ENCODE measurements around the gene CDA. TPM values are rescaled to one million over a fixed set of nuclear protein-coding genes. Genes with fewer than 3 reads are reported as not detected.

CDA gene
- total and polyA plus RNA-seq, 9 of the 15 experiments (the other 6 are each of a cell fraction or from before 2014, with no cell fraction given), result not detected

GRCh38 chr1:20551945-20552727, 36.8 kb upstream of the CDA start, which contains the start of gene FAM43B (continued):
- TF ChIP-seq PRDM10 (IDR thresholded peaks at IDR 0.05; ENCODE audit: partially characterized antibody), result peak; percentile 96
- TF ChIP-seq SMARCB1 (IDR thresholded peaks at IDR 0.05; ENCODE audit: insufficient read length, low read depth), result no peak

GRCh38 chr1:20552728-20553445, 36.0 kb upstream of the CDA start:
- FAIRE-seq (no peak), ATAC-seq (no peak), DNase-seq (ENCODE audit: extremely low read depth in 1 of 4, low spot score in 3 of 4) (no peak)
- Histone ChIP-seq H3K36me3 (ENCODE audit: control insufficient read depth, insufficient read depth, low read length) (no peaks in the 10 kb centered on the region), H4K20me1 (replicated peaks; ENCODE audit: control insufficient read depth, insufficient read depth, low read length) (no peaks in the 10 kb centered on the region), H3K9me1 (ENCODE audit: control insufficient read depth, insufficient read depth, low read length) (no peaks in the 10 kb centered on the region), H3K27ac (ENCODE audit: extremely low read depth, low read depth, low read length) (no peak overlapping the region), H3K4me1 (replicated peaks in 1 of 2; ENCODE audit: control insufficient read depth in 2 of 2, insufficient read depth in 2 of 2, low read length in 2 of 2) (peaks cover 6 to 22% of the 10 kb centered on the region in 2 experiments; a peak in 3 of 5 replicates), H3K9me3 (replicated peaks; ENCODE audit: control insufficient read depth, insufficient read depth, low read depth, low read length) (no peaks in the 10 kb centered on the region), H3K79me2 (ENCODE audit: control insufficient read depth, insufficient read depth, low read length) (no peaks in the 10 kb centered on the region), H2AFZ (ENCODE audit: low read depth, low read length) (0 out of 2 replicates have a peak overlapping the region, but pooled peaks have one; percentile 19), H3K9ac (ENCODE audit: insufficient read depth in 1 of 2, low read depth in 2 of 2, low read length in 2 of 2) (no peak overlapping the region), H3K27me3 (ENCODE audit: control insufficient read depth in 2 of 2, insufficient read depth in 2 of 2, low read length in 2 of 2) (peaks cover 57 to 81% of the 10 kb centered on the region in 2 experiments), H3K4me3 (no peak overlapping the region), H3K4me2 (ENCODE audit: insufficient read depth, low read length) (no peak overlapping the region)
- BruUV-seq (replicated peaks), result no TSS peak
- in situ Hi-C loops (cut with MboI) (no loop called here), intact Hi-C loops (cut with micrococcal nuclease) (no loop called here)
- WGBS (ENCODE audit: insufficient coverage, low coverage, missing lambda C conversion rate), result 44% methylated on average over 60 of the region's 82 CpGs
- POLR2A ChIA-PET, result interaction anchor here (0.6 to 1.6 kb wide), 2 partner anchors 12 to 1228 kb away, joined by 4 to 5 read pairs; no protein-coding TSS in a partner anchor
- CTCF ChIA-PET (ENCODE audit: low intra/inter-chr PET ratio), result no interaction called here
- TF ChIP-seq SMARCA4 (IDR thresholded peaks at IDR 0.05), result no peak
- no peak for TF ChIP-seq TAF15 (IDR thresholded peaks at IDR 0.05; ENCODE audit: low read depth, low read length)
- no peak for TF ChIP-seq PCBP2 (IDR thresholded peaks at IDR 0.05; ENCODE audit: low read depth, low read length, poor library complexity, severe bottlenecking)
- TF ChIP-seq SRSF7 (optimal IDR thresholded peaks at IDR 0.05; ENCODE audit: low read depth, low read length), result no peak
- TF ChIP-seq ZBTB1 (CRISPR knock-in tag; IDR thresholded peaks at IDR 0.05; ENCODE audit: borderline replicate concordance, low read depth), result no peak
- TF ChIP-seq GTF2F1 (IDR thresholded peaks at IDR 0.05; ENCODE audit: low read depth, low read length), result no peak
- no peak for TF ChIP-seq TAF1 (IDR thresholded peaks at IDR 0.05; ENCODE audit: control insufficient read depth, extremely low read depth, insufficient read depth, low read length, severe bottlenecking)
- no peak for TF ChIP-seq CREB3L1 (IDR thresholded peaks at IDR 0.05; ENCODE audit: borderline replicate concordance, low read depth)
- no peak for TF ChIP-seq GTF2A2 (tag; IDR thresholded peaks at IDR 0.05)
- TF ChIP-seq KHSRP (IDR thresholded peaks at IDR 0.05), result no peak
- TF ChIP-seq PTBP1 (IDR thresholded peaks at IDR 0.05; ENCODE audit: low read depth, low read length), result no peak
